Progenitor cell of endocrine pancreas (in vitro differentiated cells): ENCODE measurements around the gene SPATS2. TPM values are rescaled to one million over a fixed set of nuclear protein-coding genes. Genes with fewer than 3 reads are reported as not detected.

Experiments used
- DNase-seq: peaks from one replicate; pipeline ENCODE4 v3.0.0; 2021; ENCODE audit warnings: low spot score; ENCODE audit not compliant: unreplicated experiment
- H3K27ac Mint-ChIP-seq: 2 replicates; pipeline ENCODE4 v1.8.0; 2021; ENCODE audit warnings: mild to moderate bottlenecking, moderate library complexity, mixed read lengths
- H3K27me3 Mint-ChIP-seq: 2 replicates; pipeline ENCODE4 v1.8.0; 2021; ENCODE audit warnings: mixed read lengths
- H3K36me3 Mint-ChIP-seq: 2 replicates; pipeline ENCODE4 v1.8.0; 2022; ENCODE audit warnings: mixed read lengths; ENCODE audit not compliant: insufficient read depth
- H3K4me1 Mint-ChIP-seq: 2 replicates; pipeline ENCODE4 v1.8.0; 2021; ENCODE audit warnings: low read depth, mixed read lengths
- H3K4me3 Mint-ChIP-seq: 2 replicates; pipeline ENCODE4 v1.8.0; 2021; ENCODE audit warnings: low read depth, mild to moderate bottlenecking, moderate library complexity, mixed read lengths
- H3K9me3 Mint-ChIP-seq: 2 replicates; pipeline ENCODE4 v1.8.0; 2021; ENCODE audit warnings: low read depth, mixed read lengths
- total RNA-seq: library from RNA; stranded (reverse); gene quantifications from 2 replicates; pipeline ENCODE4 v1.2.1, GENCODE V29; 2021
- TF ChIP-seq, protein P1 (sequence below): fragments of 200-600 bp; sonication (generic); IDR thresholded peaks from one replicate; pipeline ENCODE4 v1.5.0; 2021; ENCODE audit warnings: antibody characterized with exemption, mild to moderate bottlenecking; ENCODE audit not compliant: unreplicated experiment

The SPATS2 gene
- total RNA-seq, 1 donor from 2014 or later = 84.4 TPM

DNA sequence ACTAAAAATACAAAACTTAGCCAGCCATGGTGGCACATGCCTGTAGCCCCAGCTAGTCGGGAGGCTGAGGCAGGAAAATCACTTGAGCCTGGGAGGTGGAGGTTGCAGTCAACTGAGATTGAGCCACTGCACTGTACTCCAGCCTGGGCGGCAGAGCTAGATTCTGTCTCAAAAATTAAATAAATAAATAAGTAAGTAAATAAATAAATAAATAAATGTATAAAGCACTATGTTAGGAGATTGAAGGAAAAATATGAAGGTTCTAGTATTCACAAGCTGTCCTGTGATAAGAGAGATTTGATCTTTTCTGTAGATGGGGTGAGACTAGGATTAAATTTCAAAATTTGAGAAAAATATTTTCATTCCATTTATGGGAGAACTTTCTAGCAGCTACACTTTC lies 14.9 kb upstream of the SPATS2 start:
- Mint-ChIP-seq H3K36me3 (peaks cover 9% of the 10 kb centered on the region), H3K4me3 (no peak overlapping the region), H3K27ac (no peak overlapping the region), H3K4me1 (peaks cover 16% of the 10 kb centered on the region), H3K9me3 (no peaks in the 10 kb centered on the region), H3K27me3 (no peaks in the 10 kb centered on the region)
- TF ChIP-seq, protein P1, sequence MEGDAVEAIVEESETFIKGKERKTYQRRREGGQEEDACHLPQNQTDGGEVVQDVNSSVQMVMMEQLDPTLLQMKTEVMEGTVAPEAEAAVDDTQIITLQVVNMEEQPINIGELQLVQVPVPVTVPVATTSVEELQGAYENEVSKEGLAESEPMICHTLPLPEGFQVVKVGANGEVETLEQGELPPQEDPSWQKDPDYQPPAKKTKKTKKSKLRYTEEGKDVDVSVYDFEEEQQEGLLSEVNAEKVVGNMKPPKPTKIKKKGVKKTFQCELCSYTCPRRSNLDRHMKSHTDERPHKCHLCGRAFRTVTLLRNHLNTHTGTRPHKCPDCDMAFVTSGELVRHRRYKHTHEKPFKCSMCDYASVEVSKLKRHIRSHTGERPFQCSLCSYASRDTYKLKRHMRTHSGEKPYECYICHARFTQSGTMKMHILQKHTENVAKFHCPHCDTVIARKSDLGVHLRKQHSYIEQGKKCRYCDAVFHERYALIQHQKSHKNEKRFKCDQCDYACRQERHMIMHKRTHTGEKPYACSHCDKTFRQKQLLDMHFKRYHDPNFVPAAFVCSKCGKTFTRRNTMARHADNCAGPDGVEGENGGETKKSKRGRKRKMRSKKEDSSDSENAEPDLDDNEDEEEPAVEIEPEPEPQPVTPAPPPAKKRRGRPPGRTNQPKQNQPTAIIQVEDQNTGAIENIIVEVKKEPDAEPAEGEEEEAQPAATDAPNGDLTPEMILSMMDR = no peak
- DNase-seq = no peak

DNA sequence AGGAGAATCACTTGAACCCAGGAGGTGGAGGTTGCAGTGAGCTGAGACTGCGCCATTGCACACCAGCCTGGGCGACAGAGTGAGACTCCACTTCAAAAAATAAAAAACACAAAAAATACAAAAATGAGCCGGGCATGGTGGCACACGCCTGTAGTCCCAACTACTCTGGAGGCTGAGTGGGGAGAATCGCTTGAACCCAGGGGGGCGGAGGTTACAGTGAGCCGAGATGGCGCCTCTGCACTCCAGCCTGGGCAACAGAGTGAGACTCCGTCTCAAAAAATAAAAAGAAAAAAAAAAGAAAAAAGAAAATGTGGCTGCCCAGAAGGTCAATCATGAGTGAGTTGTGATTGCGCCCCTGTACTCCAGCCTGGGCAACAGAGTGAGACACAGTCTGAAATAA lies 11.3 kb upstream of the SPATS2 start:
- Mint-ChIP-seq H3K27ac (no peak overlapping the region), H3K27me3 (no peaks in the 10 kb centered on the region), H3K4me1 (peaks cover 10% of the 10 kb centered on the region), H3K36me3 (peaks cover 7% of the 10 kb centered on the region), H3K4me3 (no peak overlapping the region), H3K9me3 (no peaks in the 10 kb centered on the region)
- DNase-seq = no peak
- TF ChIP-seq, protein P1 = no peak

DNA sequence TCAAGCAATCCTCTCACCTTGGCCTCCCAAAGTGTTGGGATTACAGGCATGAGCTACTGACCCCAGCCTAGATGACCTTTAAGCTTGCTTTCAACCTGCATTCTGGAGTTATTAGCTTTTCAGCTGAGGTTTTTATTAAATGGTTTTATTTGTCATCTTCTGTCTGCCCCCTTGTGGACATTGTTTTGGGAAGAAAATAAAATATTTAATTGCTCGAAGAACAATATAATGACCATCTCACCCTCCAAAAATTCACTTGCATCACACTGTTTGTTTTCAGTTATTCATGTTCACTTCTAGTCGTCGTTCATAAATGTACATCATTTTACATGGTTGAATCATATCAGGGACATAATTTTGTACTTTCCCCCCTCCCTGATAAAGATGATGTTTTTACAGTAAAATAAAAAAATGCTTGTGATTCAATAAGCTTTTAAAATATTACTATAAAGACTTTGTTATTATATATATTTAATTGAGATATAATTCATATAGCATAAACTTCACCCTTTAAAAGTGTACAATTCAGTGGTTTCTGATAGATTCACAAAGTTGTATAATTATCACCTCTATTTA lies 10.1 kb upstream of the SPATS2 start:
- Mint-ChIP-seq H3K9me3 (no peaks in the 10 kb centered on the region), H3K27me3 (no peaks in the 10 kb centered on the region), H3K36me3 (peaks cover 4% of the 10 kb centered on the region), H3K27ac (no peak overlapping the region), H3K4me1 (peaks cover 10% of the 10 kb centered on the region), H3K4me3 (no peak overlapping the region)
- TF ChIP-seq, protein P1 = peak; percentile 53
- DNase-seq = no peak

DNA sequence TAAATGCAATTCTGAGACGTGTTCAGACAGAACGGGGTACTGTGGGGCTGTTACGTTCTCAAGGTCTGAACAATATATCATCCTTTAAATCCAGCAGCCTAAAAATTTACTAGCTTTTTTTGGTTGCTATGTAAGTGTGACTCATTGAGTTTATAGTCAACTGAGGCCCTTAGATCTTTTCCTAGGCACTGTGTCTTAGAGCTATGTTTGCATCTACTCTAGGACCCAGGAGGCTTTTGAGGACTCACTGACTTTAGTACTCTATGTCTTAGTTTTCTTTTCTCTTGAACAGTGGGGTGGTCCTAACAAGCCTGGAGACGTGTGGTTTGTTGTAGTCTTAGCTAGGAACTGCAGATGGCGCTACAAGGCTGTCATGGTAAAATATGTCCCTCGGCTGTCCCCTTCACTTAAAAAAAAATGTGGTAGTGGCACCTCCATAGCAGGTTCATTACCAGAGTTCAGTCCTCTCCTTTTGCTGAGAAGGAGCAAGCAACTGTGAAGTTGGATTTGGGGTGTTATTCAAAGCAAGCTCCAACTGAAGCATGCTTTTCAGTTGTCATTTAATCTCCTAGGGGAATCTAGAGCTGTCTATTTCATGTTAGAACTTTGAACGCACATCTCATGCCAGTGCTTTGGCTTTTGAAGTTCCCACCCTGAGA lies 8.7 kb upstream of the SPATS2 start:
- no peak overlapping the region for H3K4me3 Mint-ChIP-seq
- H3K4me1 Mint-ChIP-seq = peaks cover 10% of the 10 kb centered on the region
- no peaks in the 10 kb centered on the region for H3K36me3 Mint-ChIP-seq
- no peak for DNase-seq
- TF ChIP-seq, protein P1 = peak; percentile 82
- no peaks in the 10 kb centered on the region for H3K9me3 Mint-ChIP-seq
- no peaks in the 10 kb centered on the region for H3K27me3 Mint-ChIP-seq
- H3K27ac Mint-ChIP-seq = peak overlapping the region; percentile 64

DNA sequence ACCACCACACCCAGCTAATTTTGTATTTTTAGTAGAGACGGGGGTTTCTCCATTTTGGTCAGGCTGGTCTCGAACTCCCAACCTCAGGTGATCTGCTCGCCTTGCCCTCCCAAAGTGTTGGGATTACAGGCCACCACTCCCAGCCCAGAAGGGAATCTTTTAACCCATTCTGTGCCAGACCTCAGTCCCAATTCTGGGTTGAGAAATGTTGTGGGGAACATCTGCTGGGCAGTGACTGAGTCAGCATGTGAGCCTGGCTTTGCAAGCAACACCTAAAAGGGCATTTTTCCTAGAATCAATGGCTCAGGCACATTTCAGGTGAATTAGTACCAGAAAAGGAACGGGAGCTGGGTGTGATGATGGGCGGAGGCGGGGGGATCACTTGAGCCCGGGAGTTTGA lies 7.6 kb upstream of the SPATS2 start:
- no peak for DNase-seq
- H3K4me1 Mint-ChIP-seq = peaks cover 10% of the 10 kb centered on the region
- H3K27me3 Mint-ChIP-seq = no peaks in the 10 kb centered on the region
- no peak overlapping the region for H3K4me3 Mint-ChIP-seq
- TF ChIP-seq, protein P1 = no peak
- H3K27ac Mint-ChIP-seq = no peak overlapping the region
- no peaks in the 10 kb centered on the region for H3K9me3 Mint-ChIP-seq
- H3K36me3 Mint-ChIP-seq = no peaks in the 10 kb centered on the region
